ENCODE results near the gene PKIG. TPM values are rescaled to one million over a fixed set of nuclear protein-coding genes. Genes with fewer than 3 reads are reported as not detected.

Gene PKIG
- total and polyA plus RNA-seq, 2 of the 8 experiments (the other 6 are each of a cell fraction or from before 2014, with no cell fraction given) = 26.7 to 34.3 TPM

DNA sequence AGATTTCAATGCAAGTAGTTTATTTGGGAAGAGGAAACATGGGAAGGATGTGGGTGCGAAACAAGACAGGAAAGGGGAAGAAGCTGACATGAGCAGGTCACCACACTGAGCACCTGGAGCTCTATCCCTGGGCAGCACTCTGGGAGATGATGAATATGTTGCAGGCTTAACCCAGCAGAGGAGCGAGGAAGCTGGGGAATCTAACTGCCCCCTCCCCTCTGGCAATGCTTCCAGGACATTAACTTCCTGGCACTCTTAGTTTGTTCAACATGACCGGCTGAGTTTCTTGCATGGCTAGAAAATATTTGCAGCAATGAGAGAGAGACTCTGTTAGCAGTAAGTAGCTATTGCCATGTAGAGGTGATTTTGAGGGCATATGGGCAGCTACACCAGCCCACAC, 74.1 kb downstream of the PKIG start (continued):
- TF ChIP-seq, protein P1, sequence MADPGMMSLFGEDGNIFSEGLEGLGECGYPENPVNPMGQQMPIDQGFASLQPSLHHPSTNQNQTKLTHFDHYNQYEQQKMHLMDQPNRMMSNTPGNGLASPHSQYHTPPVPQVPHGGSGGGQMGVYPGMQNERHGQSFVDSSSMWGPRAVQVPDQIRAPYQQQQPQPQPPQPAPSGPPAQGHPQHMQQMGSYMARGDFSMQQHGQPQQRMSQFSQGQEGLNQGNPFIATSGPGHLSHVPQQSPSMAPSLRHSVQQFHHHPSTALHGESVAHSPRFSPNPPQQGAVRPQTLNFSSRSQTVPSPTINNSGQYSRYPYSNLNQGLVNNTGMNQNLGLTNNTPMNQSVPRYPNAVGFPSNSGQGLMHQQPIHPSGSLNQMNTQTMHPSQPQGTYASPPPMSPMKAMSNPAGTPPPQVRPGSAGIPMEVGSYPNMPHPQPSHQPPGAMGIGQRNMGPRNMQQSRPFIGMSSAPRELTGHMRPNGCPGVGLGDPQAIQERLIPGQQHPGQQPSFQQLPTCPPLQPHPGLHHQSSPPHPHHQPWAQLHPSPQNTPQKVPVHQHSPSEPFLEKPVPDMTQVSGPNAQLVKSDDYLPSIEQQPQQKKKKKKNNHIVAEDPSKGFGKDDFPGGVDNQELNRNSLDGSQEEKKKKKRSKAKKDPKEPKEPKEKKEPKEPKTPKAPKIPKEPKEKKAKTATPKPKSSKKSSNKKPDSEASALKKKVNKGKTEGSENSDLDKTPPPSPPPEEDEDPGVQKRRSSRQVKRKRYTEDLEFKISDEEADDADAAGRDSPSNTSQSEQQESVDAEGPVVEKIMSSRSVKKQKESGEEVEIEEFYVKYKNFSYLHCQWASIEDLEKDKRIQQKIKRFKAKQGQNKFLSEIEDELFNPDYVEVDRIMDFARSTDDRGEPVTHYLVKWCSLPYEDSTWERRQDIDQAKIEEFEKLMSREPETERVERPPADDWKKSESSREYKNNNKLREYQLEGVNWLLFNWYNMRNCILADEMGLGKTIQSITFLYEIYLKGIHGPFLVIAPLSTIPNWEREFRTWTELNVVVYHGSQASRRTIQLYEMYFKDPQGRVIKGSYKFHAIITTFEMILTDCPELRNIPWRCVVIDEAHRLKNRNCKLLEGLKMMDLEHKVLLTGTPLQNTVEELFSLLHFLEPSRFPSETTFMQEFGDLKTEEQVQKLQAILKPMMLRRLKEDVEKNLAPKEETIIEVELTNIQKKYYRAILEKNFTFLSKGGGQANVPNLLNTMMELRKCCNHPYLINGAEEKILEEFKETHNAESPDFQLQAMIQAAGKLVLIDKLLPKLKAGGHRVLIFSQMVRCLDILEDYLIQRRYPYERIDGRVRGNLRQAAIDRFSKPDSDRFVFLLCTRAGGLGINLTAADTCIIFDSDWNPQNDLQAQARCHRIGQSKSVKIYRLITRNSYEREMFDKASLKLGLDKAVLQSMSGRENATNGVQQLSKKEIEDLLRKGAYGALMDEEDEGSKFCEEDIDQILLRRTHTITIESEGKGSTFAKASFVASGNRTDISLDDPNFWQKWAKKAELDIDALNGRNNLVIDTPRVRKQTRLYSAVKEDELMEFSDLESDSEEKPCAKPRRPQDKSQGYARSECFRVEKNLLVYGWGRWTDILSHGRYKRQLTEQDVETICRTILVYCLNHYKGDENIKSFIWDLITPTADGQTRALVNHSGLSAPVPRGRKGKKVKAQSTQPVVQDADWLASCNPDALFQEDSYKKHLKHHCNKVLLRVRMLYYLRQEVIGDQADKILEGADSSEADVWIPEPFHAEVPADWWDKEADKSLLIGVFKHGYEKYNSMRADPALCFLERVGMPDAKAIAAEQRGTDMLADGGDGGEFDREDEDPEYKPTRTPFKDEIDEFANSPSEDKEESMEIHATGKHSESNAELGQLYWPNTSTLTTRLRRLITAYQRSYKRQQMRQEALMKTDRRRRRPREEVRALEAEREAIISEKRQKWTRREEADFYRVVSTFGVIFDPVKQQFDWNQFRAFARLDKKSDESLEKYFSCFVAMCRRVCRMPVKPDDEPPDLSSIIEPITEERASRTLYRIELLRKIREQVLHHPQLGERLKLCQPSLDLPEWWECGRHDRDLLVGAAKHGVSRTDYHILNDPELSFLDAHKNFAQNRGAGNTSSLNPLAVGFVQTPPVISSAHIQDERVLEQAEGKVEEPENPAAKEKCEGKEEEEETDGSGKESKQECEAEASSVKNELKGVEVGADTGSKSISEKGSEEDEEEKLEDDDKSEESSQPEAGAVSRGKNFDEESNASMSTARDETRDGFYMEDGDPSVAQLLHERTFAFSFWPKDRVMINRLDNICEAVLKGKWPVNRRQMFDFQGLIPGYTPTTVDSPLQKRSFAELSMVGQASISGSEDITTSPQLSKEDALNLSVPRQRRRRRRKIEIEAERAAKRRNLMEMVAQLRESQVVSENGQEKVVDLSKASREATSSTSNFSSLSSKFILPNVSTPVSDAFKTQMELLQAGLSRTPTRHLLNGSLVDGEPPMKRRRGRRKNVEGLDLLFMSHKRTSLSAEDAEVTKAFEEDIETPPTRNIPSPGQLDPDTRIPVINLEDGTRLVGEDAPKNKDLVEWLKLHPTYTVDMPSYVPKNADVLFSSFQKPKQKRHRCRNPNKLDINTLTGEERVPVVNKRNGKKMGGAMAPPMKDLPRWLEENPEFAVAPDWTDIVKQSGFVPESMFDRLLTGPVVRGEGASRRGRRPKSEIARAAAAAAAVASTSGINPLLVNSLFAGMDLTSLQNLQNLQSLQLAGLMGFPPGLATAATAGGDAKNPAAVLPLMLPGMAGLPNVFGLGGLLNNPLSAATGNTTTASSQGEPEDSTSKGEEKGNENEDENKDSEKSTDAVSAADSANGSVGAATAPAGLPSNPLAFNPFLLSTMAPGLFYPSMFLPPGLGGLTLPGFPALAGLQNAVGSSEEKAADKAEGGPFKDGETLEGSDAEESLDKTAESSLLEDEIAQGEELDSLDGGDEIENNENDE (IDR thresholded peaks at IDR 0.05; ENCODE audit: insufficient replicate concordance, low read length) = no peak
- no peak for TF ChIP-seq EP300 (IDR thresholded peaks at IDR 0.05; ENCODE audit: borderline replicate concordance in 1 of 2, low read depth in 2 of 2, low read length in 2 of 2)
- TF ChIP-seq RBBP5 (IDR thresholded peaks at IDR 0.05; ENCODE audit: borderline replicate concordance, low read depth, low read length) = no peak
- no peak for TF ChIP-seq MAFK (IDR thresholded peaks at IDR 0.05; ENCODE audit: low read depth, low read length)
